NCI-H2227 (cell line): Measurements from ENCODE around the gene C6orf47.

Source experiments
- DNase-seq: peaks from one replicate; lab custom pipeline; 2025; ENCODE audit not compliant: unreplicated experiment; lab: John Stamatoyannopoulos, UW

C6orf47 gene

GRCh38 chr6:31636698-31637596 lies 23.6 kb downstream of the C6orf47 start:
- no peak for DNase-seq

GRCh38 chr6:31634969-31635575 lies 25.5 kb downstream of the C6orf47 start:
- DNase-seq: no peak

GRCh38 chr6:31634131-31634530 lies 26.4 kb downstream of the C6orf47 start:
- DNase-seq: no peak

GRCh38 chr6:31633447-31633846 lies 27.1 kb downstream of the C6orf47 start:
- no peak for DNase-seq

DNA sequence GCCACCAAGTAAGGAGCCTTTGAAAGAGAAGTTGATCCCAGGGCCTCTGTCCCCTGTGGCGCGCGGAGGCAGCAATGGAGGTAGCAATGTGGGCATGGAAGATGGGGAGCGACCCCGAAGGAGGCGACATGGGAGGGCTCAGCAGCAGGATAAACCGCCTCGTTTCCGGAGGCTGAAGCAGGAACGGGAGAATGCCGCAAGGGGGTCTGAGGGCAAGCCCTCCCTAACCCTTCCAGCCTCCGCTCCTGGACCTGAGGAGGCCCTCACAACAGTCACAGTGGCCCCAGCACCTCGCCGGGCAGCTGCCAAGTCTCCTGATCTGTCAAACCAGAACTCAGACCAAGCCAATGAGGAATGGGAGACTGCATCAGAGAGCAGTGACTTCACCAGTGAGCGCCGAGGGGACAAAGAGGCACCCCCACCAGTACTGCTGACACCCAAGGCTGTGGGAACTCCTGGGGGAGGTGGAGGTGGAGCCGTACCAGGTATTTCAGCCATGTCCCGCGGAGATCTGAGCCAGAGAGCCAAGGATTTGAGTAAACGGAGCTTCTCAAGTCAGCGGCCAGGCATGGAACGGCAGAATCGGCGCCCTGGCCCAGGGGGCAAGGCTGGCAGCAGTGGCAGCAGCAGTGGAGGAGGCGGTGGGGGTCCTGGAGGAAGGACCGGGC lies 28.2 kb downstream of the C6orf47 start:
- DNase-seq: no peak

DNA sequence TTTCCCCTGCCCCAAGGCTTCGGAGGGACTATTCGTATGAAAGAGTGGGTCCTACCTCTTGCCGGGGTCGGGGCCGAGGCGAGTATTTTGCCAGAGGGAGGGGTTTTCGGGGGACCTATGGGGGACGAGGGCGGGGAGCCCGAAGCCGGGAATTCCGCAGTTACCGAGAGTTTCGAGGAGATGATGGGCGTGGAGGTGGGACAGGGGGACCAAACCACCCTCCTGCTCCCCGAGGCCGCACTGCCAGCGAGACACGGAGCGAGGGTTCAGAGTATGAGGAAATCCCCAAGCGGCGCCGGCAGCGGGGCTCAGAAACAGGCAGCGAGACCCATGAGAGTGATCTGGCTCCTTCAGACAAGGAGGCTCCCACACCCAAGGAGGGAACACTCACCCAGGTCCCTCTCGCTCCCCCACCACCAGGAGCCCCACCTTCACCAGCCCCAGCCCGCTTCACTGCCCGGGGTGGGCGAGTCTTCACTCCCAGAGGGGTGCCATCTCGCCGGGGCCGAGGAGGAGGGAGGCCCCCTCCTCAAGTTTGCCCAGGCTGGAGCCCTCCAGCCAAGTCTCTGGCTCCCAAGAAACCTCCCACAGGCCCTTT lies 28.8 kb downstream of the C6orf47 start:
- no peak for DNase-seq

DNA sequence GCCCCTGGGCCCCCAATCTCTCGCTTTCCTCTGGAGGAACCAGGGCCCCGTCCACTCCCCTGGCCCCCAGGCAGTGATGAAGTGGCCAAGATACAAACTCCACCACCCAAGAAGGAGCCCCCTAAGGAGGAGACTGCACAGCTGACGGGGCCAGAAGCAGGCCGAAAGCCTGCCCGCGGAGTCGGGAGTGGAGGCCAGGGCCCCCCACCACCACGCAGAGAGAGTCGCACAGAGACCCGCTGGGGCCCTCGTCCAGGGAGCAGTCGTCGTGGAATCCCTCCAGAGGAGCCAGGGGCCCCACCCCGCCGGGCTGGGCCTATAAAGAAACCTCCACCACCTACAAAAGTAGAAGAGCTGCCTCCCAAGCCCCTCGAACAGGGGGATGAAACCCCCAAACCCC lies 29.4 kb downstream of the C6orf47 start:
- no peak for DNase-seq

DNA sequence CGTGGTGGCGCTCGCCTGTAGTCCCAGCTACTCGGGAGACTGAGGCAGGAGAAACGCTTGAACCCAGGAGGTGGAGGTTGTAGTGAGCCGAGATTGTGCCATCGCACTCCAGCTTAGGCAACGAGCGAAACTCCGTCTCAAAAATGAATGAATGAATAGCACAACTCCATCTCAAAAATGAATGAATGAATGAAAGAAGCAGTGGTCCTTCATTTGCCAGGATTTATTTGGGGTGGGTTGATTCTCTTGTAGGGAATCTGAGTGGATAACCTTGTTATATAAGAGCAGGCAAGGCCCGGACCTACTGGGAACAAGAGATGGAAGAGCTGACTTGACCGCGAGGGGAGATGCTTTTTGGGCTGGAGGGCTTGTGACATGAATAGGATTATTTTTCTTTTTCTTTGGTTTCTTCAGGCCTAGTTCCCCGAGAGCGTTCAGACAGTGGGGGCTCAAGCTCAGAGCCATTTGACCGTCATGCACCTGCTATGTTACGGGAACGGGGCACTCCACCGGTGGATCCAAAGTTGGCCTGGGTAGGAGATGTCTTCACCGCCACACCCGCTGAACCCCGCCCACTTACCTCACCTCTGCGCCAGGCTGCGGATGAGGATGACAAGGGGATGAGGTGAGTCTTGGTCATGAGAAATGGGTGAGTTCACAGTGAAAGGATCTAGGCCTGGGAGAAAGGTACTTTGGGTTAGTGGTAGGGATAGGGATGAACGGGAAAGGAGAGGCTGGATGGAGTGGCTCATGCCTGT lies 30.2 kb downstream of the C6orf47 start:
- DNase-seq: no peak

DNA sequence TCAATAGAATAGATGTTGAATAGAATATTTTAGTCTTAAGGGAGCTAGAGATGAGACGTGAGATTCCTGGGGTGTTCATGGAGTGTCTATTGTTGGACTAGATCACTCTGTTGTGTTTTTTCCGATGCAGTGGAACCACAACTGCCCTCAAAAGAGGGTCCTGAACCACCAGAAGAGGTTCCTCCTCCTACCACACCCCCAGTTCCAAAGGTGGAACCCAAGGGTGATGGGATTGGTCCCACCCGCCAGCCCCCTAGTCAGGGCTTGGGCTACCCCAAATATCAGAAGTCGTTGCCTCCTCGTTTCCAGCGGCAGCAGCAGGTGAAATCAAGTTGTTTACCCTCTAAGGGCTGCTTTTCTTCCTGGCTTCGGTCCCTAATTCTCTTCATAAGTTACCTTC lies 31.6 kb downstream of the C6orf47 start:
- no peak for DNase-seq

DNA sequence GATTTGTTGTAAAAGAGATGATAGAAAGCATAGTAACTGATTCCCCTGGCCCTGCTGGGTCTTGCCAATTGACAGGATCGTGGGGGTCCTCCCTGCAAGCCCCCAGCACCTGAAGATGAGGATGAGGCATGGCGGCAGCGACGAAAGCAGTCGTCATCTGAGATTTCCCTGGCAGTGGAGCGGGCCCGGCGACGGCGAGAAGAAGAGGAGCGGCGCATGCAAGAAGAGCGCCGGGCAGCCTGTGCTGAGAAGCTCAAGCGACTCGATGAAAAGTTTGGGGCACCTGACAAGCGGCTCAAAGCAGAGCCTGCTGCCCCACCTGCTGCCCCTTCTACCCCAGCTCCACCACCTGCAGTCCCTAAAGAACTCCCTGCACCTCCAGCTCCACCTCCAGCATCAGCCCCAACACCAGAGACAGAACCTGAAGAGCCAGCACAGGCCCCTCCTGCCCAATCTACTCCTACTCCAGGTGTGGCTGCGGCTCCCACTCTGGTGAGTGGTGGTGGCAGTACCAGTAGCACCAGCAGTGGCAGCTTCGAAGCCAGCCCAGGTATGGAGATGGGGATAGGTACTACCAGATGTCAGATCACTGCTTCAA lies 32.8 kb downstream of the C6orf47 start:
- DNase-seq: no peak

DNA sequence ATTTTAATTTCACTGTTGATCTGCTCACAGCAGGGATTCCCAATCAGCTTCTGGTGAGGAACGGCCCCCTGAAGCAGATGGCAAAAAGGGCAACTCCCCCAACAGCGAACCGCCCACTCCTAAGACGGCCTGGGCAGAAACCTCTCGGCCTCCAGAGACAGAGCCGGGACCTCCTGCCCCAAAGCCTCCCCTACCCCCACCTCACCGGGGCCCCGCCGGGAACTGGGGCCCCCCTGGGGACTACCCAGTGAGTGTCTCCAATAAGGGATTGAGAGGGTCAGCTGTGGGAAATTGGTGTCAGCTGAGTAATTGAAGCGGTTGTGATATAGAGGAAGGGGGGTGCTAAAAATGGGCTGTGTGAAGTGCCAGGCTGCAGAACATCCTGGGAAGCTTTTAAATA lies 33.6 kb downstream of the C6orf47 start:
- DNase-seq: no peak

GRCh38 chr6:31624070-31624469 lies 36.5 kb downstream of the C6orf47 start:
- no peak for DNase-seq

GRCh38 chr6:31622684-31623091 lies 37.9 kb downstream of the C6orf47 start:
- DNase-seq: peak; percentile 14

DNA sequence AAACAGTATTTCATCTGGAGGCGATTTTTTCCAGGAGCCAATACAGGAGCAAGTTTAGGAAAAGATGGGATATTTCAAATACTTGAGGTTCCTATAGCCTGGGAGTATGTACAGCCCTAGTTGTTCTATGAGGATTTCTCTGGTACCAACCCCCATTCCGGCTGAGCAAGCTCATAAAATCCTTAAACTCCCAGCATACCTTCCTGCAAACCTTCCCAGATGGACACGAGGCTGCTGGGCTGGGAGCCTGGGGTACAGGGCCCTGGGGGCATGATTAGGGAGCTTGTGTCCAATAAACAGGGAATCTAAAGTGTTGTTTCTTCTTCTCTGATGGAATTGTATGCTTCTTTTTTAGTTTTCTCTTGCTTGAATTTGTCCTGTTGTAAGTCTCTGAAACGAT lies 38.6 kb downstream of the C6orf47 start:
- no peak for DNase-seq

DNA sequence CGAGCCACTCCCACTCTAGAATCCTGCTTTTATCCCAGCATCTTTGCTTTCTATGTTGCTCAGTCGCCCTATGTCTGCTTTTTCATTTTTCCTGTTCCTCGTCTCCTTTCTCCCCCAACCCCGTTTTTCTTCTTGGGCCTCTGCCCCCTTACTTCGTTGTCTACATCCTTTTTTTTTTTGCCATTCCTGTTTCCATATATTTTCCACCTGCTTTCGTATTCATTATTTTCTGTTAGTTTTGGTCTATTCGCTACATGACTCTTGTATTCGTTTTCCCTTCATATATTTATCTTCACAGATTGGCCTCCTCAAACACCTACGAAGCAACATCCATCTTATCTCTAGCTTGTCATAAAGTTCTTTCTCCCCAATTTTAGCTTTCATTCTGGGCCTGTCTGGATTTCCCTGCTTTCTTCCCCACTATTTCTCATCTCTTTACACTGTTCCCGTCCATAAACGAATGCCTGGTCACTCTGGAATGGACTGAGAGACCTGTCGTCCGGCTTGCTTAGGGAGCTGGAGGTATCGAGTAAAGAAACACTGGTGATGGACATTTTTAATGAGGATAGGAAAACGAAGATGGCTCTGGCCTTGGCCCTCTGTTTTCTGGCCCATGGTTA lies 39.1 kb downstream of the C6orf47 start:
- no peak for DNase-seq

DNA sequence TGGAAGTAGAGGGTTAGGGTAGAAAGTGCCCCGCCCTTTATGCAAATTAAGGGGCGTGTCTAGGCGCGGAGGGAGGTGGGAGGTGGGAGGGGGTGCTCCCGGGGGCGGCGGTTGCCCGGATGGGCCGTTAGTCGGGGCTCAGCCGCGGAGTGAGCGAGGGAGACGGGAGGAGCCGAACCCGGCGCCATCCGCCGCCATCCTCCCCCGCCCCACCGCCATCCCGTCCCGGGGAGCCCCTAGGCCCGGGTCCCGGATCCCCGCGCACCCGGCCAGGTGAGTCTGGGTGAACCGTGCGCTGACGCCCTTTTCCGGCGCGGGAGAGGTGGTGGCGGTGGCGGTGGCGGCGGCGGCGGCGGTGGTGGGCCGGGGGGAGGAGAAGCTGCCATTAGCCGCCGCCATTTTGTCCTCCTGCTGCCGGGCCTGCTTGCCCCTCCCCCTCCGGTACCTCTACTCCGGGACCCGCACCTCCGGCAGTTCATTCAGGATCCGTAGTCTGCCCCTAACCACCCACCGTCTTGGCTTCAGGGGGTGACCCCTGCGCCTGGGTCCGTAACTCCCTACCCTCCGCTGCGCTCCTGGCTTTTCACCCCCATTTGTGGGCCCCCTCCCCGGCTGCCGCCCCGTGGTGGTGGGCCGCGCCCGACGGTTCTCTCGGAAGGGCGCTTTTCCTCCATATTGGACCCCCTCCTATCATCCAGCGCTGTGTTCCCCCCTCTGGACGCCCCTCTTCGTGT lies 39.8 kb downstream of the C6orf47 start, which contains the start of gene PRRC2A:
TSS of gene PRRC2A (plus strand) at position 130 of the 734 bp plus-strand sequence. CDS start 2,075 bp downstream, outside the sequence.
- peak; percentile 91 for DNase-seq

GRCh38 chr6:31619805-31620585 lies 40.6 kb downstream of the C6orf47 start:
- peak; percentile 99 for DNase-seq

DNA sequence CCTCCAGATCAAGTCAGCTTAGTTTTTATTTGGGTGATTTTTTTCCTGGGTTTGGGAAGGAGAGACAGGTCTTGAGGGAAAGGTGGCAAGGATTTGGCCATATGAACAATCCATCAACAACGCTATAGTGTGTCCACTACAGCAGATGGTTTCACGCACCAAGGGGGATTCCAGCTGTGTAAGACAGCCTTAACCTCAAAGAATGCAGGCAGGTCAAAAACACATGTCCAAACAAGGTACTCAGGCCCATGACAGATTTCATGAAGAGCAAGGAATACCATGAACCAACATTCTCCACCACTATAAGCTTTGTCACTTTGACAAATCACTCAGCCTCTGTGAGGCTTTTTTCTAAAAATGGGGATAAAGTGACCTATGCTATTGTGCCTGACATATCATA lies 43.6 kb downstream of the C6orf47 start:
- DNase-seq: no peak
